HG02642 (cell line): ENCODE measurements around the gene UBE2QL1.
A peak's percentile ranks its signal among the peaks of the same experiment; 100 is the strongest.
"Not testable (repeated sequence)": the region's sequence is repeated elsewhere in the genome, so short reads cannot be mapped to it uniquely, and the experiment has no call there.

Experiments
- ATAC-seq: cut with Tn5 transposase; IDR thresholded peaks from one replicate; pipeline ENCODE4 v1.9.1; 2021; ENCODE audit warnings: mild to moderate bottlenecking; ENCODE audit not compliant: unreplicated experiment, poor library complexity

The UBE2QL1 gene

GRCh38 chr5:6492934-6493333 is 44.3 kb downstream of the UBE2QL1 start:
- peak; percentile 29 for ATAC-seq

- no peak for ATAC-seq
These were observed 45.2 kb downstream of the UBE2QL1 start for GRCh38 chr5:6493681-6494454.

GRCh38 chr5:6494939-6495338 is 46.3 kb downstream of the UBE2QL1 start:
- ATAC-seq = no peak

- no peak for ATAC-seq
These were observed 47.0 kb downstream of the UBE2QL1 start for GRCh38 chr5:6495433-6496206.

- ATAC-seq = peak; percentile 95
These were observed 47.5 kb downstream of the UBE2QL1 start for GRCh38 chr5:6496207-6496584.

- ATAC-seq = no peak
These were observed 48.0 kb downstream of the UBE2QL1 start for GRCh38 chr5:6496636-6497035.

GRCh38 chr5:6497262-6497661 is 48.6 kb downstream of the UBE2QL1 start:
- ATAC-seq = no peak

GRCh38 chr5:6498968-6499367 is 50.3 kb downstream of the UBE2QL1 start:
- no peak for ATAC-seq

GRCh38 chr5:6501701-6502100 is 53.0 kb downstream of the UBE2QL1 start:
- no peak for ATAC-seq

GRCh38 chr5:6502421-6502820 is 53.8 kb downstream of the UBE2QL1 start:
- no peak for ATAC-seq

- no peak for ATAC-seq
These were observed 54.7 kb downstream of the UBE2QL1 start for GRCh38 chr5:6503342-6503741.

GRCh38 chr5:6504677-6505415 is 56.2 kb downstream of the UBE2QL1 start:
- ATAC-seq = no peak

- no peak for ATAC-seq
These were observed 56.7 kb downstream of the UBE2QL1 start for GRCh38 chr5:6505416-6505755.

- no peak for ATAC-seq
These were observed 57.3 kb downstream of the UBE2QL1 start for GRCh38 chr5:6505783-6506557.

- ATAC-seq = no peak
These were observed 58.0 kb downstream of the UBE2QL1 start for GRCh38 chr5:6506611-6507010.

- no peak for ATAC-seq
These were observed 60.3 kb downstream of the UBE2QL1 start for GRCh38 chr5:6508931-6509330.

GRCh38 chr5:6510132-6510531 is 61.5 kb downstream of the UBE2QL1 start:
- ATAC-seq = no peak

GRCh38 chr5:6510973-6511372 is 62.3 kb downstream of the UBE2QL1 start:
- ATAC-seq = no peak

GRCh38 chr5:6515812-6516211 is 67.2 kb downstream of the UBE2QL1 start:
- ATAC-seq = not testable (repeated sequence)

- no peak for ATAC-seq
These were observed 68.2 kb downstream of the UBE2QL1 start for GRCh38 chr5:6516823-6517222.
